ENCODE data around the gene GPBP1. TPM values are rescaled to one million over a fixed set of nuclear protein-coding genes. Genes with fewer than 3 reads are reported as not detected.
"Not testable (repeated sequence)": the region's sequence is repeated elsewhere in the genome, so short reads cannot be mapped to it uniquely, and the experiment has no call there.

Gene GPBP1
- total and polyA plus RNA-seq, 9 donors: 68.0 to 95.0 (median 85.5) TPM

DNA sequence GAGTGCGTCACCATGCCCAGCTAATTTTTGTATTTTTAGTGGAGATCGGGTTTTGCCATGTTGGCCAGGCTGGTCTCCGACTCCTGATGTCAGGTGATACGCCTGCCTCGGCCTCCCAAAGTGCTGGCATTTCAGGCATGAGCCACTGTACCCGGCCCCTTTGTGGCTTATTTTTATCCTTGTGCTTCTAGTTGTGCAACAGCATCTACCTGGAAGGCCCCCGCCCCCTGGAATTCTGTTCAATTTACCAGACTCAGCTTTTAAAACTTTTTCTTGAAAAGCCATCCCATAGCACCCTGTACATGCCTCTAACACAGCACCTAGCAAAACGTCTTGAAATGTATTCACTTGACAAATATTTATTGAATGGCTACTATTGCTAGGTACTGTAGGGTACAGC is 9.7 kb upstream of the GPBP1 start:
- H3K36me3 ChIP-seq (ENCODE audit: control insufficient read depth, insufficient read depth, low read length): no peaks in the 10 kb centered on the region
- WGBS (ENCODE audit: insufficient coverage): 82% methylated on average over 7 of the region's 8 CpGs
- no peak overlapping the region for H3K27ac ChIP-seq (ENCODE audit: low read length)
- no peaks in the 10 kb centered on the region for H3K9me3 ChIP-seq (replicated peaks; ENCODE audit: control insufficient read depth, low read depth, low read length)
- no peaks in the 10 kb centered on the region for H3K4me1 ChIP-seq (ENCODE audit: control insufficient read depth, insufficient read depth, low read length)
- no peak for DNase-seq
- H3K27me3 ChIP-seq (ENCODE audit: control insufficient read depth, insufficient read depth, low read length): no peaks in the 10 kb centered on the region
- no peak overlapping the region for H3K4me3 ChIP-seq (ENCODE audit: low read length)

DNA sequence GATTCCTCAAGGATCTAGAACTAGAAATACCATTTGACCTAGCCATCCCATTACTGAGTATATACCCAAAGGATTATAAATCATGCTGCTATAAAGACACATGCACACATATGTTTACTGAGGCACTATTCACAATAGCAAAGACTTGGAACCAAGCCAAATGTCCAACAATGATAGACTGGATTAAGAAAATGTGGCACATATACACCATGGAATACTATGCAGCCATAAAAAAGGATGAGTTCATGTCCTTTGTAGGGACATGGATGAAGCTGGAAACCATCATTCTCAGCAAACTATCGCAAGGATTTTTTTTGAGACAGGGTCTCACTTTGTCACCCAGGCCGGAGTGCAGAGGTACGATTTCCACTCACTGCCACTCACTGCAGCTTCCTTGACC is 8.7 kb upstream of the GPBP1 start:
- H3K27me3 ChIP-seq (ENCODE audit: control insufficient read depth, insufficient read depth, low read length); H3K4me1 ChIP-seq (ENCODE audit: control insufficient read depth, insufficient read depth, low read length): not testable (repeated sequence)
- whole genome bisulfite sequencing (ENCODE audit: insufficient coverage): no CpG with 5 or more reads among the region's 3 CpGs

DNA sequence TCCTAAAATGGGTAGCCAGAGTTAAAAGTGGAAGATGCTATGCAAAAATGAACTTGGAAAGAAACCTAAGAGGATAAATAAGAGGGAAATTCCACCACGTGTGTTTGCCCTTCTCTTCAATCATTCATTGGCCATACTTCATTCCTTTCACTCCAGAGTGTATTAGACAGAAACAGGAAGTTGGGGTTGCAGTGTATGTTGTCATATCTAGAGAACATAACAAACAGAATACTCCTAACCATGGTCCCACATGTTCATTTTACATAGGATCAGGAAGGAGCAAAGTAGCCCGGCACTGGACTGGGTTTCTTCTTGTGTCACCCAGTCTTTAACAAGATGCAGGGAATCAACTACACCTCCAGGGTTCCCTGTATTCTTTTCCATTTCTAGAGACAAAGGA is 7.6 kb upstream of the GPBP1 start:
- Histone ChIP-seq H3K9me3 (replicated peaks; ENCODE audit: control insufficient read depth, low read depth, low read length) (no peaks in the 10 kb centered on the region), H3K4me3 (ENCODE audit: low read length) (no peak overlapping the region), H3K4me1 (ENCODE audit: control insufficient read depth, insufficient read depth, low read length) (no peaks in the 10 kb centered on the region), H3K27me3 (ENCODE audit: control insufficient read depth, insufficient read depth, low read length) (no peaks in the 10 kb centered on the region), H3K36me3 (ENCODE audit: control insufficient read depth, insufficient read depth, low read length) (no peaks in the 10 kb centered on the region), H3K27ac (ENCODE audit: low read length) (no peak overlapping the region)
- WGBS (ENCODE audit: insufficient coverage): 83% methylated on average over 1 of the region's 2 CpGs
- no peak for DNase-seq

More for the DNA sequence above, 8.7 kb upstream of the GPBP1 start:
- not testable (repeated sequence) for H3K36me3 ChIP-seq (ENCODE audit: control insufficient read depth, insufficient read depth, low read length); H3K27ac ChIP-seq (ENCODE audit: low read length); DNase-seq; H3K9me3 ChIP-seq (replicated peaks; ENCODE audit: control insufficient read depth, low read depth, low read length); H3K4me3 ChIP-seq (ENCODE audit: low read length)

DNA sequence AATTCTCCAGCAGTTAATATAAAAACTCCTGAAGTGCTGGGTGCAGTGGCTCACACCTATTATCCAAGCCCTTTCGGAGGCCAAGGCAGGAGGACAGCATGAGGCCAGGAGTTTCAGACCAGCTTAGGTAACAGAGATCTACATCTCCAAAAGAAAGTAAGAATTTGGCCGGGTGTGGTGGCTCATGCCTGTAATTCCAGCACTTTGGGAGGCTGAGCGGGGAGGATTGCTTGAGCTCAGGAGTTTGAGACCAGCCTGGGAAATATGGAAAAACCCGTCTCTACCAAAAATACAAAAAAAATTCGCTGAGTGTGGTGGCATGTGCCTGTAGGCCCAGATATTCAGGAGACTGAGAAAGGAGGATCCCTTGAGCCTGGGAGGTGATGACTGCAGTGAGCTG is 6.7 kb upstream of the GPBP1 start:
- no peaks in the 10 kb centered on the region for H3K27me3 ChIP-seq (ENCODE audit: control insufficient read depth, insufficient read depth, low read length)
- no peaks in the 10 kb centered on the region for H3K36me3 ChIP-seq (ENCODE audit: control insufficient read depth, insufficient read depth, low read length)
- WGBS (ENCODE audit: insufficient coverage): no CpG with 5 or more reads among the region's 5 CpGs
- no peaks in the 10 kb centered on the region for H3K9me3 ChIP-seq (replicated peaks; ENCODE audit: control insufficient read depth, low read depth, low read length)
- no peak overlapping the region for H3K4me3 ChIP-seq (ENCODE audit: low read length)
- H3K4me1 ChIP-seq (ENCODE audit: control insufficient read depth, insufficient read depth, low read length): peaks cover under 1% of the 10 kb centered on the region
- no peak overlapping the region for H3K27ac ChIP-seq (ENCODE audit: low read length)
- no peak for DNase-seq

DNA sequence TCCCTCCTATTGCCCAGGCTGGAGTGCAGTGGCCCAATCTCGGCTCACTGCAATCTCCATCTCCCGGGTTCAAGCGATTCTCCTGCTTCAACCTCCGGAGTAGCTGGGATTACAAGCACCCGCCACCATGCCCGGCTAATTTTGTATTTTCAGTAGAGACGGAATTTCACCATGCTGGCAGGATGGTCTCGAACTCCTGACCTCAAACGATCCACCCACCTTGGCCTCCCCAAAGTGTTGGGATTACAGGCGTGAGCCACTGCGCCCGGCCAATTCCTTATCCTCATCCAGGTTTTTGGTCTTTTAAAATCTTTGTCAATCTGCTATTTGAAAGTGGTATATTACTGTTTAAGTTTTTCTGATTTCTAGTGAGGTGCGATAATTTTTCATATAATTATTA is 3.7 kb upstream of the GPBP1 start:
- not testable (repeated sequence) for DNase-seq; H3K4me1 ChIP-seq (ENCODE audit: control insufficient read depth, insufficient read depth, low read length); H3K36me3 ChIP-seq (ENCODE audit: control insufficient read depth, insufficient read depth, low read length); H3K9me3 ChIP-seq (replicated peaks; ENCODE audit: control insufficient read depth, low read depth, low read length); H3K4me3 ChIP-seq (ENCODE audit: low read length); H3K27me3 ChIP-seq (ENCODE audit: control insufficient read depth, insufficient read depth, low read length); H3K27ac ChIP-seq (ENCODE audit: low read length)
- WGBS (ENCODE audit: insufficient coverage): 81% methylated on average over 7 of the region's 13 CpGs

DNA sequence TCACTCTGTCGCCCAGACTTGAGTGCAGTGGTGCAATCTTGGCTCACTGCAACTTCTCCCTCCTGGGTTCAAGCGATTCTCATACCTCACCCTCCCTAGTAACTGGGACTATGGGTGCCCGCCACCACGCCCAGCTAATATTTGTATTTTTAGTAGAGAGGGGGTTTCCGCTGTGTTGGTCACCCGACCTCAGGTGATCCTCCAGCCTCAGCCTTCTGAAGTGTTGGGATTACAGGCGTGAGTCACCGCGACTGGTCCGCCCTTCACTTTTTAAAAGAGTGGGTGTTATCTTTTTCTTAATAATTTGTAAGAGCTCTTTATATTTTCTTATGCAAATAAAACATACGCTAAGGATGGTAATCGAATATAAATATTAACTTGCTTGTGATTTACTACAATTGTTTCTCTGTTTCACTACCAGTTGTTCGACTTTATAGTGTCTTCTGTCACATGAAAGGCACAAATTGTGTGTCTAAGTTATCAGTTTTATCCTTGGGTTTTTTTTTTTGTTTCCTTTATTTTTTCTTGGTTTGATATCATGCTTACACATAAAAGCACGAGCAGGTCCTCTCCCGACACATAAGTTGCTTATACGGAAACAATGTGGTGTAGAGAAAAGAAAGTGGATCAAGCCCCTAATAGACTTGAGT is 1.9 kb upstream of the GPBP1 start:
- no peak for DNase-seq
- WGBS (ENCODE audit: insufficient coverage): 88% methylated on average over 1 of the region's 16 CpGs
- peak overlapping the region; percentile 99 for H3K4me3 ChIP-seq (ENCODE audit: low read length)
- peak overlapping the region; percentile 100 for H3K27ac ChIP-seq (ENCODE audit: low read length)
- no peaks in the 10 kb centered on the region for H3K9me3 ChIP-seq (replicated peaks; ENCODE audit: control insufficient read depth, low read depth, low read length)
- no peaks in the 10 kb centered on the region for H3K27me3 ChIP-seq (ENCODE audit: control insufficient read depth, insufficient read depth, low read length)
- H3K36me3 ChIP-seq (ENCODE audit: control insufficient read depth, insufficient read depth, low read length): no peaks in the 10 kb centered on the region
- H3K4me1 ChIP-seq (ENCODE audit: control insufficient read depth, insufficient read depth, low read length): peaks cover 7% of the 10 kb centered on the region

DNA sequence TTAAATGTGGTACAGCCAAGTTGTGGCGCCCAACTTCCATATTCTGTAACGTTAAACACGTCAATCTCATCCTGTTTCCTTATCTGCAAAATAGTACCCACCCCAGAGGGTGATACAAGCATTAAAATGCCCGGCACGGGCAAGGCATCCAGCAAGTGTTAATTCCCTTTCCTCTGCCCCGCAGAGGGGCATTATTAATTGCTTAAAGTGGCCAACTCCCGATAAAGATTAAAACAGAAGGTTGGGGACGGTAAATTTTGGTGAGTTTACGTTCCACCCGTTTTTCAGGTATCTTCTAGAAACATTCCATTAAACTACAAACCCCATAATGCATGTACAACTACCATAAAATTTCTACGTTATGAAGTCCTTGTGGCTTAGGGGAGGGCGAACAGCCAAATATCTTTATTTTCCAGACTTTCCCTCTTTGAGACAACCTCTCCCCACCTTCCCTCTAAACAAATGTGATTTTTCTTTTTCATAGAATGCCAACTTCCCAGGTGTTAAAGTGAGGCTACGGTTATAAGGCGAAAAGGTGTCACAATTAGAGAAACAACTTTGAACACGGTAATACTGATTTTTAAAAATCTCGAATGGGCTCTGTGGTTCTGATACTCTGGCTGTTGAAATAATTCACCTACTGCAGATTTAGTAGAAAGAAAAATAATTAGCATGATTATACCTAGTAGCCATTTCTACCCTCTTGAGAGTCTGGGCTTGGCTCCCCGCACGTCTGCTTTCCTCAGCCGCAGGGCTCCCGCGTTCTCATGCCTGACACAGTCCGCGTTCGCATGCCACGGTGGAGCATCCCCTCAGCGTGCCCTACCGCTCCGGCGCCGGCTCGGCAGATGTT is 1.2 kb upstream of the GPBP1 start:
- 0% methylated on average over 15 of the region's 31 CpGs for WGBS (ENCODE audit: insufficient coverage)
- no peaks in the 10 kb centered on the region for H3K9me3 ChIP-seq (replicated peaks; ENCODE audit: control insufficient read depth, low read depth, low read length)
- peak; percentile 78 for DNase-seq

DNA sequence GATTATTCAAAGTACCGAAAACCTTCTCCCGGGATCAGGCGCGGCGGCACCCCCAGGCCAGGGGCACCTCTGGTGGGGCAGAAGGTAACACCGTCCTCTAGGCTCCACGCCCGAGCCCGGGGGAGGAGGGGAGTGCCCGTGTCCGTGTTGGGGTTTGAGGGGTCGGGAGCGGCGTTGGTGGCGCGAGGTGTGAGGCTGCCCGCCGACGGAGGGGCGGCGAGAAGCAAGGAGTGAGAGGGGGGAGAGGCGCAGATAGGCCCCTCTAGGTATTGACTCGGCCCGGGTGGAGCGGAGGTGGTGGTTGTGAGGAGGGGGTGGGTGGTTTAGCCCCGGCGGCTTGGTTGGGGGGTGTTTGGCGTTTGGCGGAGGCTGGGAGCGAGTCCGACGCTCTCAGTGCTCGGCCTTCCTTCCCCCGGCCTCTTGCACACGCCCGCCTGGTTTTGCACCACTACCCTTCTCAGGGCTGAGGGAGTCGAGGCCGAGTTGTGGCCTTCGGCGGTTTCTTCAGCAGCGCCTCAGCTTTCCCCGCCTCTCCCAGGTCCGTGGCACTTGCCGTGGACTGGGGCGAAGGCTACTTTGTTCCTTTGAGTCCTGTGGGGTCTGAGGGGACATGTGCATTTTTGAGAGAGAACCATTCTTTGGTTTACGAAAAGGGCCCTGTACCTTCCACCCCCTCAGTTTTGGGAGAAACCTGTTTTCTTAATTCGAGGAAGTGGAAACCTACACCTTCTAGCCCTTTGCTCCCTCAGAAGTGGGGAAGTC is 450 bp downstream of the GPBP1 start:
- no peaks in the 10 kb centered on the region for H3K36me3 ChIP-seq (ENCODE audit: control insufficient read depth, insufficient read depth, low read length)
- H3K4me3 ChIP-seq (ENCODE audit: low read length): peak overlapping the region; percentile 99
- DNase-seq: peak; percentile 60
- H3K27me3 ChIP-seq (ENCODE audit: control insufficient read depth, insufficient read depth, low read length): no peaks in the 10 kb centered on the region
- H3K9me3 ChIP-seq (replicated peaks; ENCODE audit: control insufficient read depth, low read depth, low read length): no peaks in the 10 kb centered on the region
- H3K4me1 ChIP-seq (ENCODE audit: control insufficient read depth, insufficient read depth, low read length): peaks cover 13% of the 10 kb centered on the region
- under 1% methylated on average over 32 of the region's 47 CpGs for WGBS (ENCODE audit: insufficient coverage)
- H3K27ac ChIP-seq (ENCODE audit: low read length): peak overlapping the region; percentile 100

More for the DNA sequence above, 1.2 kb upstream of the GPBP1 start:
- Histone ChIP-seq H3K4me3 (ENCODE audit: low read length) (peak overlapping the region; percentile 99), H3K36me3 (ENCODE audit: control insufficient read depth, insufficient read depth, low read length) (no peaks in the 10 kb centered on the region), H3K27ac (ENCODE audit: low read length) (peak overlapping the region; percentile 100), H3K27me3 (ENCODE audit: control insufficient read depth, insufficient read depth, low read length) (no peaks in the 10 kb centered on the region), H3K4me1 (ENCODE audit: control insufficient read depth, insufficient read depth, low read length) (peaks cover 7% of the 10 kb centered on the region)

DNA sequence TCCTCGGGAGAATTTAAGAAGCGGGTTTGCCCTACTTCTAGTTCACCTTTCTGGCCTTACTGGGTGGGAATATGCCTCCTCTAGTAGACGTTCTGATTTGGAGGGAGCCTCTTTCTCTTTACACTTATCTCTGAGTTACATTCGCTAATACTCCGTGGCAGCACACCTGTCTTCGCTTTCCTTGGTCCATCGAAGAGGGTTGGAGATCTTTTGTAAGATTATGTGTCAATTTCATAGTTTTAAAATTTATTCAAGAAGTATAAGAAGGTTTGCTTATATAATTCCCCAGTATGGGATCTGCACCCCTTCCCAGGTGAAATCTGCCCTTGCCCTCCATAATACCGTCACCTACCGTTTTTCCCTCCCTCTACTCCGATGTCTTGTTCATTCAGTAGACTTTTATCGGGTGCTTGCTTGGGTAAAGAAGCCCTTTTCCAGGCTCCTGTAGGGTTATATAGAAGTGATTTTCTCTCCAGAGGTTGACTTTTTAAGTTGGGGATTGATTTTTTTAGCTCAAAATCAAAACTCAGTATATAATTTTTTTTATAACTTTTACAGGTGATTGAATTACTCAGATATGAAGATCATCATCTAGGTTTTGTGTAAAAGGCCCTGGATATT is 1.1 kb downstream of the GPBP1 start:
- Histone ChIP-seq H3K4me3 (ENCODE audit: low read length) (peak overlapping the region; percentile 99), H3K4me1 (ENCODE audit: control insufficient read depth, insufficient read depth, low read length) (peaks cover 19% of the 10 kb centered on the region), H3K36me3 (ENCODE audit: control insufficient read depth, insufficient read depth, low read length) (peaks cover 2% of the 10 kb centered on the region), H3K27ac (ENCODE audit: low read length) (peak overlapping the region; percentile 100), H3K27me3 (ENCODE audit: control insufficient read depth, insufficient read depth, low read length) (no peaks in the 10 kb centered on the region), H3K9me3 (replicated peaks; ENCODE audit: control insufficient read depth, low read depth, low read length) (no peaks in the 10 kb centered on the region)
- no CpG with 5 or more reads among the region's 11 CpGs for WGBS (ENCODE audit: insufficient coverage)
- DNase-seq: peak; percentile 39
